ENCODE measurements around the gene ZNF483. TPM values are rescaled to one million over a fixed set of nuclear protein-coding genes. Genes with fewer than 3 reads are reported as not detected.

The ZNF483 gene
- total RNA-seq, 1 experiment from 2014 or later = 4.8 TPM

DNA sequence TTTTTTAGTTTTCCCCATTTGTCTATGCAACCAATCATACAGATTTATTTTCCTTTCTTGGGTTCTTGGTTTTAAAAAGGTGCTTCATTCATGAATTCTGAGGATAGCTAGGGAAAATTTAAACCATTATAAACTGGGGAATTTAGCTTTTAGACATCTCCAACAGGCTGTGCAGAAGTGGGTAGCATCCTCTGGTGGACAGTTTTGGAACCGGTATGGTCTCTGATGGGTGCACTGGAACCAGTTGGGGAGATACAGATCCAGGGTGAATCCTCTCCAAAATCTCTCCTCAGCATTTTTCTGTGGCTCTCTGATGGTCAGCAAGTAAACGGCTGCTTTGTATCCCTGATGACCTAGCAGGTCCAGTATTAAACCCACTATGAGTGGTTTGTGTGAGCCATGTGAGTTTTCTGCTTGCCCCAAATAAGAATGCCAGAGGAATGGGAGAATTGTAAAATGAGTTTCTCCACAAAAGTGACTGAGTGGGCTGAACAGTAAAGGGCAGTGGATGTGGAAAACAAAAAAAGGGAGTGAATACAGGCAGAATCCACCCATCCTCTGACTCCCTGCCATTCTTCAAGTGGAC lies 97.0 kb downstream of the ZNF483 start:
- no TSS peak for BruUV-seq (replicated peaks)
- no peak overlapping the region for H3K27ac ChIP-seq (ENCODE audit: low read length)
- ATAC-seq (peak; percentile 93), DNase-seq (ENCODE audit: low read depth, low spot score) (peak; percentile 51)
- POLR2A ChIA-PET = interaction anchor here (0.6 kb wide), 1 partner anchor 26 kb away, joined by 12 read pairs; no protein-coding TSS in a partner anchor
- CTCF ChIA-PET = interaction anchor here (0.6 to 1.6 kb wide), 3 partner anchors 9 to 24 kb away, joined by 3 to 28 read pairs (median 5); no protein-coding TSS in a partner anchor
- in situ Hi-C loops (cut with HindIII; ENCODE audit: low pct_unique_long_range_greater_than_20kb, low sequenced_read_pairs) (no loop called here), intact Hi-C loops (cut with micrococcal nuclease; ENCODE audit: unreplicated experiment) (no loop called here)
- H3K27me3 ChIP-seq (ENCODE audit: control insufficient read depth, insufficient read depth, low read length) = no peaks in the 10 kb centered on the region
- no peaks in the 10 kb centered on the region for H3K4me1 ChIP-seq (ENCODE audit: control insufficient read depth, insufficient read depth, low read length)
- no peak for TF ChIP-seq TCF7L2 (IDR thresholded peaks at IDR 0.05; ENCODE audit: low read depth, low read length)
- TF ChIP-seq, protein P1, sequence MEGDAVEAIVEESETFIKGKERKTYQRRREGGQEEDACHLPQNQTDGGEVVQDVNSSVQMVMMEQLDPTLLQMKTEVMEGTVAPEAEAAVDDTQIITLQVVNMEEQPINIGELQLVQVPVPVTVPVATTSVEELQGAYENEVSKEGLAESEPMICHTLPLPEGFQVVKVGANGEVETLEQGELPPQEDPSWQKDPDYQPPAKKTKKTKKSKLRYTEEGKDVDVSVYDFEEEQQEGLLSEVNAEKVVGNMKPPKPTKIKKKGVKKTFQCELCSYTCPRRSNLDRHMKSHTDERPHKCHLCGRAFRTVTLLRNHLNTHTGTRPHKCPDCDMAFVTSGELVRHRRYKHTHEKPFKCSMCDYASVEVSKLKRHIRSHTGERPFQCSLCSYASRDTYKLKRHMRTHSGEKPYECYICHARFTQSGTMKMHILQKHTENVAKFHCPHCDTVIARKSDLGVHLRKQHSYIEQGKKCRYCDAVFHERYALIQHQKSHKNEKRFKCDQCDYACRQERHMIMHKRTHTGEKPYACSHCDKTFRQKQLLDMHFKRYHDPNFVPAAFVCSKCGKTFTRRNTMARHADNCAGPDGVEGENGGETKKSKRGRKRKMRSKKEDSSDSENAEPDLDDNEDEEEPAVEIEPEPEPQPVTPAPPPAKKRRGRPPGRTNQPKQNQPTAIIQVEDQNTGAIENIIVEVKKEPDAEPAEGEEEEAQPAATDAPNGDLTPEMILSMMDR (IDR thresholded peaks at IDR 0.05) = peak; percentile 94
- no peak overlapping the region for H3K4me3 ChIP-seq (ENCODE audit: low read depth in 2 of 2, low read length in 2 of 2)
- no peaks in the 10 kb centered on the region for H3K36me3 ChIP-seq (ENCODE audit: control insufficient read depth, insufficient read depth, low read length)
- H3K9me3 ChIP-seq (ENCODE audit: control insufficient read depth, insufficient read depth, low read depth, low read length) = no peaks in the 10 kb centered on the region

DNA sequence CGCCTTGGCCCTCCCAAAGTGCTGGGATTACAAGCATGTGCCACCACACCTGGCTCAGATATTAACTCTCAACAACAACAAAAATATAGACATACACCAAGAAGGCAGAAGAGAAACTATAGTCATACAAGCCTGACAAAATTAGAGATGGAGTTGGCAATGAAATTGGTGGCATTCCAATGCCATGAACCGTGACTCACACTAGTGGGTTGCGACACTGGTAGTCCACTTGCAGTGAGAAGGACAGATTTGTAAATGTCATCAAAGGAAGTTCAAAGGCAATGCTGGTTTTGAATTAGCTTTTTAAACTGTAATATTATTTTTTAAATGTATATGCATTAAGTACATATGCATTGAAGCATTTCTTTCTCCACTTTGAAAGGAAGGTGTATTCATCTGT lies 97.6 kb downstream of the ZNF483 start:
- H3K27ac ChIP-seq (ENCODE audit: low read length) = no peak overlapping the region
- TF ChIP-seq TCF7L2 (IDR thresholded peaks at IDR 0.05; ENCODE audit: low read depth, low read length) (no peak), SIN3A (IDR thresholded peaks at IDR 0.05; ENCODE audit: borderline replicate concordance, insufficient read depth, low read depth, low read length) (no peak), POLR2AphosphoS5 (IDR thresholded peaks at IDR 0.05; ENCODE audit: low read depth, low read length) (no peak)
- TF ChIP-seq, protein P2, sequence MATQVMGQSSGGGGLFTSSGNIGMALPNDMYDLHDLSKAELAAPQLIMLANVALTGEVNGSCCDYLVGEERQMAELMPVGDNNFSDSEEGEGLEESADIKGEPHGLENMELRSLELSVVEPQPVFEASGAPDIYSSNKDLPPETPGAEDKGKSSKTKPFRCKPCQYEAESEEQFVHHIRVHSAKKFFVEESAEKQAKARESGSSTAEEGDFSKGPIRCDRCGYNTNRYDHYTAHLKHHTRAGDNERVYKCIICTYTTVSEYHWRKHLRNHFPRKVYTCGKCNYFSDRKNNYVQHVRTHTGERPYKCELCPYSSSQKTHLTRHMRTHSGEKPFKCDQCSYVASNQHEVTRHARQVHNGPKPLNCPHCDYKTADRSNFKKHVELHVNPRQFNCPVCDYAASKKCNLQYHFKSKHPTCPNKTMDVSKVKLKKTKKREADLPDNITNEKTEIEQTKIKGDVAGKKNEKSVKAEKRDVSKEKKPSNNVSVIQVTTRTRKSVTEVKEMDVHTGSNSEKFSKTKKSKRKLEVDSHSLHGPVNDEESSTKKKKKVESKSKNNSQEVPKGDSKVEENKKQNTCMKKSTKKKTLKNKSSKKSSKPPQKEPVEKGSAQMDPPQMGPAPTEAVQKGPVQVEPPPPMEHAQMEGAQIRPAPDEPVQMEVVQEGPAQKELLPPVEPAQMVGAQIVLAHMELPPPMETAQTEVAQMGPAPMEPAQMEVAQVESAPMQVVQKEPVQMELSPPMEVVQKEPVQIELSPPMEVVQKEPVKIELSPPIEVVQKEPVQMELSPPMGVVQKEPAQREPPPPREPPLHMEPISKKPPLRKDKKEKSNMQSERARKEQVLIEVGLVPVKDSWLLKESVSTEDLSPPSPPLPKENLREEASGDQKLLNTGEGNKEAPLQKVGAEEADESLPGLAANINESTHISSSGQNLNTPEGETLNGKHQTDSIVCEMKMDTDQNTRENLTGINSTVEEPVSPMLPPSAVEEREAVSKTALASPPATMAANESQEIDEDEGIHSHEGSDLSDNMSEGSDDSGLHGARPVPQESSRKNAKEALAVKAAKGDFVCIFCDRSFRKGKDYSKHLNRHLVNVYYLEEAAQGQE (IDR thresholded peaks at IDR 0.05; ENCODE audit: insufficient read depth in 1 of 2, low read depth in 2 of 2, low read length in 1 of 2) = no peak
- TF ChIP-seq, protein P1 (IDR thresholded peaks at IDR 0.05) = no peak
- CTCF ChIA-PET = no interaction called here
- no peaks in the 10 kb centered on the region for H3K36me3 ChIP-seq (ENCODE audit: control insufficient read depth, insufficient read depth, low read length)
- no peaks in the 10 kb centered on the region; the same call in 1 of the 2 replicates for H3K4me1 ChIP-seq (ENCODE audit: control insufficient read depth, insufficient read depth, low read length)
- no peaks in the 10 kb centered on the region for H3K9me3 ChIP-seq (ENCODE audit: control insufficient read depth, insufficient read depth, low read depth, low read length)
- DNase-seq (ENCODE audit: low read depth, low spot score) (no peak), ATAC-seq (no peak)
- no peaks in the 10 kb centered on the region for H3K27me3 ChIP-seq (ENCODE audit: control insufficient read depth, insufficient read depth, low read length)
- intact Hi-C loops (cut with micrococcal nuclease; ENCODE audit: unreplicated experiment) (no loop called here), in situ Hi-C loops (cut with HindIII; ENCODE audit: low pct_unique_long_range_greater_than_20kb, low sequenced_read_pairs) (no loop called here)
- no peak overlapping the region for H3K4me3 ChIP-seq (ENCODE audit: low read depth in 2 of 2, low read length in 2 of 2)
- POLR2A ChIA-PET = interaction anchor here (0.6 kb wide), 1 partner anchor 26 kb away, joined by 12 read pairs; no protein-coding TSS in a partner anchor
- BruUV-seq (replicated peaks) = no TSS peak

Other genes with a start within 250 kb of the ZNF483 start
- gene OR2K2, start 195.0 kb upstream of the ZNF483 start, total RNA-seq (2021; ENCODE audit: unreplicated experiment) = not detected
- gene ECPAS, start 40.8 kb upstream of the ZNF483 start, total RNA-seq (2021; ENCODE audit: unreplicated experiment) = 69.4 TPM
- gene PTGR1, start 74.5 kb downstream of the ZNF483 start, total RNA-seq (2021; ENCODE audit: unreplicated experiment) = 46.0 TPM
- 6.0 TPM for gene DNAJC25, start 106.2 kb downstream of the ZNF483 start, total RNA-seq (2021; ENCODE audit: unreplicated experiment)
- gene GNG10, start 136.4 kb downstream of the ZNF483 start, total RNA-seq (2021; ENCODE audit: unreplicated experiment) = 40.0 TPM